Stimulated activated CD8-positive, alpha-beta memory T cell treated with anti-CD3 and anti-CD28 coated beads, Interleukin-12 subunit alpha, Interleukin-12 subunit beta, amount 100 ng/mL, for 1 hour (primary cell): ENCODE data around the gene MSI2.

Experiments
- DNase-seq: peaks from one replicate; pipeline ENCODE4 v3.0.0-alpha.2; 2020; ENCODE audit warnings: low read depth

Gene MSI2

GRCh38 chr17:57319806-57320205 is 63.5 kb downstream of the MSI2 start:
- no peak for DNase-seq

- no peak for DNase-seq
Measured at GRCh38 chr17:57323391-57323790, 67.1 kb downstream of the MSI2 start.

GRCh38 chr17:57324060-57324459 is 67.7 kb downstream of the MSI2 start:
- no peak for DNase-seq

- DNase-seq, result no peak
Measured at GRCh38 chr17:57324631-57325030, 68.3 kb downstream of the MSI2 start.

GRCh38 chr17:57326336-57326735 is 70.0 kb downstream of the MSI2 start:
- DNase-seq, result no peak

- no peak for DNase-seq
Measured at GRCh38 chr17:57326764-57327163, 70.4 kb downstream of the MSI2 start.

GRCh38 chr17:57327176-57327970 is 71.0 kb downstream of the MSI2 start:
- DNase-seq, result no peak

- DNase-seq, result no peak
Measured at GRCh38 chr17:57328109-57328882, 72.0 kb downstream of the MSI2 start.

GRCh38 chr17:57329380-57330214 is 73.3 kb downstream of the MSI2 start:
- DNase-seq, result no peak

- DNase-seq, result no peak
Measured at GRCh38 chr17:57330587-57330986, 74.3 kb downstream of the MSI2 start.

- DNase-seq, result no peak
Measured at GRCh38 chr17:57331423-57331822, 75.1 kb downstream of the MSI2 start.

GRCh38 chr17:57332501-57332900 is 76.2 kb downstream of the MSI2 start:
- DNase-seq, result no peak

- no peak for DNase-seq
Measured at GRCh38 chr17:57335195-57335792, 79.0 kb downstream of the MSI2 start.

- DNase-seq, result no peak
Measured at GRCh38 chr17:57337390-57337789, 81.1 kb downstream of the MSI2 start.

- DNase-seq, result no peak
Measured at GRCh38 chr17:57338257-57338914, 82.1 kb downstream of the MSI2 start.

- DNase-seq, result no peak
Measured at GRCh38 chr17:57340160-57340981, 84.0 kb downstream of the MSI2 start.

GRCh38 chr17:57341611-57342540 is 85.6 kb downstream of the MSI2 start:
- no peak for DNase-seq

- DNase-seq, result no peak
Measured at GRCh38 chr17:57342963-57343589, 86.8 kb downstream of the MSI2 start.

GRCh38 chr17:57343717-57344116 is 87.4 kb downstream of the MSI2 start:
- DNase-seq, result no peak
